DOHH2 (cell line): Measurements from ENCODE around the gene LTB4R.

ENCODE experiments used
- CTCF ChIP-seq: fragments of 200-600 bp; sonication (generic); IDR thresholded peaks from one replicate; pipeline ENCODE4 v1.5.1; 2014; ENCODE audit warnings: antibody characterized with exemption, mild to moderate bottlenecking, low read depth, low read length; ENCODE audit not compliant: poor library complexity, severe bottlenecking
- EZH2phosphoT487 ChIP-seq: fragments of 200-600 bp; sonication (generic); IDR thresholded peaks from 2 replicates; pipeline ENCODE4 v1.6.1; 2017; ENCODE audit warnings: borderline replicate concordance, mild to moderate bottlenecking, antibody characterized with exemption, low read length, moderate library complexity, mixed read lengths

DNA sequence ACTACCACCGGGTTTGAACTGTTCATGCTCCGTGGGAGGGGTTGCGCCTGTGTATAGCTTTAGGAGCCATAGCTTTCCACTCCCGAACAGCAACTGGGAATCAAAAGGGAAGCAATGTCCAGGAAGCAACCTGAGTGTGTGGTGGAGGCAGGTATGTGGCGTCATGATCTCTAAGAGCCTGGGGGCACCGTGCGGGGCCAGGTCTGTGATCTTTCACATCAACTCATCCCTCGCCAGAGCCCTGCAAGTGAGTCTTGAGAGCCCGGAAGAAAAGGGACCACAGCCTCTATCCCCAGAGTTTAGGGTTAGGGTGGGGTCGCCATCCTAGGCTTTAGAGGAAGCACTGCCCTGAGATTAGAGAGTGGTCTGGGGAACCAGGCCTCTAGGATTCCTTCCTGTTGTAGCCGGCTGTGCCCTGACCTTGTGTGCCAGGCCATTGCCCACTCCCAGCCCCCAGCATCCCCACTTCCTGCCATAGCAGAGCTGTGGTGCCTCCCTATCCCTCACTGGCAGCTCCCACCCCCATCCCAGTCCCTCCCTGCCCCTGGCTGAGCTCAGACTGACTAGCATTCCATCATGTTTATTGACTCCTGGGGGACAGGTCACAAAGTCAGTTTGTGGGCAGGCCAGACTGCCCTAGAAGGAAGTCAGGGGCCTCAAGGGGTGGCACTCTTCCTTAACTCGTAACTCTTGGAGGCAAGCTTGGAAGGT, 24.3 kb downstream of the LTB4R start:
- TF ChIP-seq CTCF (no peak), EZH2phosphoT487 (no peak)
